Measurements from ENCODE around the gene GABPB2.

GRCh38 chr1:151158326-151158725, 87.8 kb downstream of the GABPB2 start:
- TF ChIP-seq CTCF (conservative IDR thresholded peaks at IDR 0.05; ENCODE audit: low read depth, low read length) (no peak), EZH2phosphoT487 (IDR thresholded peaks at IDR 0.05; ENCODE audit: borderline replicate concordance, low read length) (no peak), EZH2 (IDR thresholded peaks at IDR 0.05; ENCODE audit: low read length, unreplicated experiment) (no peak)

Measured in PC-3 (cell line).